ENCODE data around the gene METTL13.

DNA sequence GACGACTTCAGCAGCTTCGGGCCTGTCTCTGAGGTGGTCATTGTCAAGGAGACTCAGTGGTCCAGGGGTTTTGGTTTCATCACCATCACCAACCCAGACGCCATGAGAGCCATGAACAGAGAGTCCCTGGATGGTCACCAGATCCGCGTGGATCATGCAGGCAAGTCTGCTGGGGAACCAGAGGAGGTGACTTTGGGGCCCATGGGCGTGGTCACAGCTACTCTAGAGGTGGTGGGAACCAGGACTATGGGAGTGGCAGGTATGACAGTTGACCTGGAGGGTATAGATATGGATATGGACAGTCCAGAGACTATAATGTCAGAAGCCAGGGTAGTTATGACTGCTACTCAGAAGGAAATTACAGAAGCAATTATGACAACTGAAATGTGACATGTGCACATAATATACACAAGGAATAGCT is 19.3 kb upstream of the METTL13 start:
- TF ChIP-seq, protein P1, sequence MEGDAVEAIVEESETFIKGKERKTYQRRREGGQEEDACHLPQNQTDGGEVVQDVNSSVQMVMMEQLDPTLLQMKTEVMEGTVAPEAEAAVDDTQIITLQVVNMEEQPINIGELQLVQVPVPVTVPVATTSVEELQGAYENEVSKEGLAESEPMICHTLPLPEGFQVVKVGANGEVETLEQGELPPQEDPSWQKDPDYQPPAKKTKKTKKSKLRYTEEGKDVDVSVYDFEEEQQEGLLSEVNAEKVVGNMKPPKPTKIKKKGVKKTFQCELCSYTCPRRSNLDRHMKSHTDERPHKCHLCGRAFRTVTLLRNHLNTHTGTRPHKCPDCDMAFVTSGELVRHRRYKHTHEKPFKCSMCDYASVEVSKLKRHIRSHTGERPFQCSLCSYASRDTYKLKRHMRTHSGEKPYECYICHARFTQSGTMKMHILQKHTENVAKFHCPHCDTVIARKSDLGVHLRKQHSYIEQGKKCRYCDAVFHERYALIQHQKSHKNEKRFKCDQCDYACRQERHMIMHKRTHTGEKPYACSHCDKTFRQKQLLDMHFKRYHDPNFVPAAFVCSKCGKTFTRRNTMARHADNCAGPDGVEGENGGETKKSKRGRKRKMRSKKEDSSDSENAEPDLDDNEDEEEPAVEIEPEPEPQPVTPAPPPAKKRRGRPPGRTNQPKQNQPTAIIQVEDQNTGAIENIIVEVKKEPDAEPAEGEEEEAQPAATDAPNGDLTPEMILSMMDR (conservative IDR thresholded peaks at IDR 0.05 in 1 of 2, IDR thresholded peaks at IDR 0.05 in 1 of 2; ENCODE audit: low read depth in 1 of 2, low read length in 2 of 2), result no peak
- no peak for TF ChIP-seq EZH2 (IDR thresholded peaks at IDR 0.05; ENCODE audit: low read length, missing control alignments)
